Measurements from ENCODE around the gene ACVRL1. TPM values are rescaled to one million over a fixed set of nuclear protein-coding genes. Genes with fewer than 3 reads are reported as not detected.

The ACVRL1 gene
- total and polyA plus RNA-seq, 7 donors = 10.8 to 40.8 (median 24.1) TPM

GRCh38 chr12:51888316-51889215 is 18.7 kb upstream of the ACVRL1 start:
- TF ChIP-seq CTCF (IDR thresholded peaks at IDR 0.05) = no peak
- Histone ChIP-seq H3K27me3 (ENCODE audit: insufficient read depth in 3 of 3, low read length in 2 of 3) (peaks cover 0 to 18% (median 0%) of the 10 kb centered on the region in 3 donors), H3K4me3 (no peak overlapping the region), H3K4me1 (peaks cover 12% of the 10 kb centered on the region), H3K9me3 (no peaks in the 10 kb centered on the region), H3K27ac (no peak overlapping the region), H3K36me3 (ENCODE audit: insufficient read depth in 1 of 2, low read depth in 1 of 2) (no peaks in the 10 kb centered on the region)
- WGBS, 3 donors = 65 to 72% (median 69%) methylated on average over 15 of the region's 15 CpGs
- no peak for ATAC-seq
- intact Hi-C loops (cut with DNase I) = no loop called here
- no peak for DNase-seq

- intact Hi-C loops (cut with DNase I) = loop anchor here in 1 of 2 donors (5.0 kb wide), 1 partner anchor 93 kb away; no protein-coding TSS in a partner anchor
- H3K36me3 ChIP-seq (ENCODE audit: insufficient read depth in 1 of 2, low read depth in 1 of 2) = no peaks in the 10 kb centered on the region
- peaks cover 12% of the 10 kb centered on the region for H3K4me1 ChIP-seq
- no peak for TF ChIP-seq CTCF (IDR thresholded peaks at IDR 0.05)
- H3K27me3 ChIP-seq (ENCODE audit: insufficient read depth in 3 of 3, low read length in 2 of 3) = peaks cover 0 to 18% (median 0%) of the 10 kb centered on the region in 3 donors
- DNase-seq (no peak), ATAC-seq (no peak)
- H3K4me3 ChIP-seq = no peak overlapping the region
- 69 to 75% (median 71%) methylated on average over 21 of the region's 21 CpGs for WGBS, 3 donors
- H3K27ac ChIP-seq = no peak overlapping the region
- no peaks in the 10 kb centered on the region for H3K9me3 ChIP-seq
Measured at GRCh38 chr12:51889216-51890132, 17.8 kb upstream of the ACVRL1 start.

GRCh38 chr12:51890133-51890464 is 17.2 kb upstream of the ACVRL1 start:
- no peak for TF ChIP-seq CTCF (IDR thresholded peaks at IDR 0.05)
- H3K4me3 ChIP-seq = no peak overlapping the region
- peaks cover 12% of the 10 kb centered on the region for H3K4me1 ChIP-seq
- no peak for ATAC-seq
- no peak overlapping the region for H3K27ac ChIP-seq
- intact Hi-C loops (cut with DNase I) = loop anchor here in 1 of 2 donors (5.0 kb wide), 1 partner anchor 92 kb away; no protein-coding TSS in a partner anchor
- peaks cover 0 to 18% (median 0%) of the 10 kb centered on the region in 3 donors for H3K27me3 ChIP-seq (ENCODE audit: insufficient read depth in 3 of 3, low read length in 2 of 3)
- DNase-seq = no peak
- WGBS, 3 donors = 87 to 94% (median 88%) methylated on average over 1 to 2 of the region's 2 CpGs
- H3K9me3 ChIP-seq = no peaks in the 10 kb centered on the region
- no peaks in the 10 kb centered on the region for H3K36me3 ChIP-seq (ENCODE audit: insufficient read depth in 1 of 2, low read depth in 1 of 2)

- intact Hi-C loops (cut with DNase I) = loop anchor here in 1 of 2 donors (5.0 kb wide), 1 partner anchor 92 kb away; no protein-coding TSS in a partner anchor
- no peaks in the 10 kb centered on the region for H3K36me3 ChIP-seq (ENCODE audit: insufficient read depth in 1 of 2, low read depth in 1 of 2)
- WGBS, 3 donors = 83 to 88% (median 88%) methylated on average over 22 of the region's 22 CpGs
- peaks cover 7% of the 10 kb centered on the region for H3K4me1 ChIP-seq
- peaks cover 0 to 18% (median 0%) of the 10 kb centered on the region in 3 donors for H3K27me3 ChIP-seq (ENCODE audit: insufficient read depth in 3 of 3, low read length in 2 of 3)
- H3K9me3 ChIP-seq = no peaks in the 10 kb centered on the region
- TF ChIP-seq CTCF (IDR thresholded peaks at IDR 0.05) = no peak
- no peak for DNase-seq
- no peak for ATAC-seq
- H3K27ac ChIP-seq = no peak overlapping the region
- no peak overlapping the region for H3K4me3 ChIP-seq
Measured at GRCh38 chr12:51890511-51891171, 16.7 kb upstream of the ACVRL1 start.
